IPS-20b (cell line): ENCODE measurements around the gene PERCC1.

ENCODE experiments used
- H3K27ac ChIP-seq: one replicate; pipeline ENCODE4 v1.5.1; 2013; ENCODE audit warnings: low read length
- H3K27me3 ChIP-seq: 2 replicates; pipeline ENCODE4 v1.6.1; 2013; ENCODE audit warnings: mild to moderate bottlenecking, low read length, inconsistent platforms; ENCODE audit not compliant: insufficient read depth
- H3K36me3 ChIP-seq: 2 replicates; pipeline ENCODE4 v1.6.1; 2013; ENCODE audit warnings: low read depth, mild to moderate bottlenecking, inconsistent platforms, low read length, moderate library complexity; ENCODE audit not compliant: insufficient read depth
- H3K4me1 ChIP-seq: 2 replicates; pipeline ENCODE4 v1.6.1; 2013; ENCODE audit warnings: mild to moderate bottlenecking, control low read depth, inconsistent platforms, low read length, moderate library complexity; ENCODE audit not compliant: insufficient read depth
- H3K4me3 ChIP-seq: 2 replicates; pipeline ENCODE4 v1.5.1; 2013; ENCODE audit warnings: mild to moderate bottlenecking, low read length, inconsistent platforms
- H3K9ac ChIP-seq: 2 replicates; pipeline ENCODE4 v1.6.1; 2013; ENCODE audit warnings: low read depth, mild to moderate bottlenecking, inconsistent platforms, low read length, moderate library complexity
- H3K9me3 ChIP-seq: 2 replicates; pipeline ENCODE4 v1.6.1; 2013; ENCODE audit warnings: mild to moderate bottlenecking, low read depth, low read length, inconsistent platforms; ENCODE audit not compliant: insufficient read depth

PERCC1 gene

DNA sequence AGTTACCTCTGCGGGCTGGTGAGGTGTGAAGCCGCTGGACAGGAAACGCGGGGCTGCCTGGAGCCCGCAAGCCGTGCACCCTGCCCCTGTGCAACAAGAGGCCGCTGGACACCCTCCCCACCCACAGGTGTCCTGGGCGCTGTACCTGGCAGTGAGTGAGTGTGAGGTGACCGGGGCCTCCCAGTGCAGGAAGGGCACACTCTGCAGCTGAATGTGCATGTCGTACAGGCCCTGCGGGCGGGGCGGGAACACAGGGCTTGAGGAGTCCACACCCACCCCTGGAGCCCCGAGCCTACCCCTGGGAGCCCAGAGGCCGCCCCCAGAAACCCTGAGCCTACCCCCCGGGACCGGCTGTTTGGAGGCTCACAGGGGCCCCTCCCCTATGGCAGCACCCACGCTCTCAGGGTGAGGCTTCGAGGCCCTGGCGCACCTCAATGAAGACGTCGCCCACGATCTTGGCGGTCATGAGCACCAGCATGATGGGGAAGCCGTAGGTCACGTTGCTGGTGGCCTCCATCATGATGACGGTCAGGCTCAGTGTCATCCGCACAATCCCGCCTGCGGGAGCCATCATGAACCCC is 17.7 kb downstream of the PERCC1 start:
- no peak overlapping the region for H3K27ac ChIP-seq
- no peak overlapping the region for H3K9ac ChIP-seq
- no peak overlapping the region for H3K4me3 ChIP-seq
- H3K27me3 ChIP-seq: no peaks in the 10 kb centered on the region
- H3K36me3 ChIP-seq: peaks cover 22% of the 10 kb centered on the region; the same call in 1 of the 2 replicates
- H3K4me1 ChIP-seq: no peaks in the 10 kb centered on the region
- no peaks in the 10 kb centered on the region for H3K9me3 ChIP-seq

DNA sequence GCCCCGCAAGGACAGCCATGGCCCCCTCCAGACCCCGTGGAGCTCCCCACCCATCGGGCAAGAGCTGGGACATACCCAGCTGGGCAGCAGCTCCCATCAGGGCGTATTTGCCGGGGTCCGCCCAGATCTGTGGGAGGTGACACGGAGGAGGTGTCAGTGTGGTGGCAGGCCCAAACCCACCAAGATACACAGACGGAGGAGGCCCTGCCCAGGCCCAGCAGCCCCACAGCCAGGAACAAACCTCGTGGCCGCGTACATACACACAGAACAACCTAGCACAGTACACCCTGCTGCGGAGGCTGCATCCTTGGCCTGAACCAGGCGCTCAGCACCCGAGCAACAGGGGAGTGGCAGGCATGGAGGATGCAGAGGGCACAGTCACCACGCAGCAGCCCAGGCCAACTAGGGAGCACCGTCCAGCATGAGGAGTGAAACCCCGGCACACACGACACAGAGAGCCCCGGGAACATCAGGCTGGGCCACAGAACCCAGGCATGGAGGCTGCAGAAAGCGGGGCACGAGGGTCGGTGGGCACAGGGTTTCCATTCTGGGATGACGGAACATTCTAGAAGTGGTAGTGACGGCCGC is 18.4 kb downstream of the PERCC1 start:
- H3K4me3 ChIP-seq: no peak overlapping the region
- no peaks in the 10 kb centered on the region for H3K9me3 ChIP-seq
- H3K27me3 ChIP-seq: no peaks in the 10 kb centered on the region
- H3K9ac ChIP-seq: no peak overlapping the region
- no peaks in the 10 kb centered on the region for H3K4me1 ChIP-seq
- peaks cover 29% of the 10 kb centered on the region for H3K36me3 ChIP-seq
- H3K27ac ChIP-seq: no peak overlapping the region

DNA sequence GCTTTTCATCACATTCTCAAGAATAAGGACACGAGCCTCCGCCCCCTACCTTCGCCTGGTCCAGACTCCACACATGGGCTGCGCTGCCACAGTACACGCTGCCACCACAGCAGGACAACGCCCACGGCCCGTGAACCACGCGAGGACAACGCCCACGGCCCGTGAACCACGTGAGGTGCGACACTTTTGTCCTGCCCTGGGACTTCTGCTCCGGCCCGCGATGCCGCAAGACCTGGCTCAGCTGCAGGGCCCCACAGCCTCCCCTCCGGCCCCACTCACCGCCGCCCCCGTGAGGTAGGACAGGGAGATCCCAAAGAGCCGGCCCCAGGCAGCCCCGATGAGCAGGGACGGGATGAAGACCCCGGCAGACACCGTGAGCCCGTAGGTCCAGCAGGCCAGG is 19.3 kb downstream of the PERCC1 start:
- no peak overlapping the region for H3K9ac ChIP-seq
- peaks cover 35% of the 10 kb centered on the region for H3K36me3 ChIP-seq
- H3K4me1 ChIP-seq: no peaks in the 10 kb centered on the region
- H3K27ac ChIP-seq: no peak overlapping the region
- H3K4me3 ChIP-seq: no peak overlapping the region
- no peaks in the 10 kb centered on the region for H3K9me3 ChIP-seq
- H3K27me3 ChIP-seq: no peaks in the 10 kb centered on the region

GRCh38 chr16:1450841-1451240 is 20.0 kb downstream of the PERCC1 start:
- peaks cover 41% of the 10 kb centered on the region for H3K36me3 ChIP-seq

GRCh38 chr16:1451702-1452392 is 21.0 kb downstream of the PERCC1 start:
- H3K4me1 ChIP-seq: no peaks in the 10 kb centered on the region
- no peaks in the 10 kb centered on the region for H3K27me3 ChIP-seq
- no peaks in the 10 kb centered on the region for H3K9me3 ChIP-seq
- H3K27ac ChIP-seq: no peak overlapping the region
- H3K4me3 ChIP-seq: no peak overlapping the region
- peaks cover 43% of the 10 kb centered on the region for H3K36me3 ChIP-seq
- H3K9ac ChIP-seq: no peak overlapping the region

More at GRCh38 chr16:1450841-1451240, 20.0 kb downstream of the PERCC1 start:
- Histone ChIP-seq H3K27me3 (no peaks in the 10 kb centered on the region), H3K9me3 (no peaks in the 10 kb centered on the region), H3K27ac (no peak overlapping the region), H3K4me3 (no peak overlapping the region), H3K4me1 (no peaks in the 10 kb centered on the region), H3K9ac (no peak overlapping the region)

GRCh38 chr16:1452530-1452929 is 21.7 kb downstream of the PERCC1 start:
- no peak overlapping the region for H3K27ac ChIP-seq
- peaks cover 43% of the 10 kb centered on the region for H3K36me3 ChIP-seq

DNA sequence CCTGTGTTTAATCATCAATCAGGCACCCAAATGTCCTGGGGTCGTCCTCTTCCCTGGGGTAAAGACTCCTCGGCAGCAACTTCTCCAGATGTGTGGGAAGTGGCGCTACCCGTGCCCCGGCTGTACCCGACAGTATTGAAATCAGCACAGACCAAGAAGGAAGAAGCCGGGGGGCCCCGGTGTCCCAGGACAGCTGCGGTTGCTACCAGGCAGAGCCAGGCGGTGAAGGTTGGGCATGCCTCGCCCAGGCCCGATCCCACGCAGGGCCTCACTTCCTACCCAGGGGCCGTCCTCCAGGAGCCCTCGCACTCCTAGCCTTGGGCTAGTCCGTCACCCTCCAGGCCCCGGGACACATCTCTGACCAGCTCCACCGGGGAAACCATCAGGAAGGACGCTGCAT is 22.4 kb downstream of the PERCC1 start:
- Histone ChIP-seq H3K9ac (no peak overlapping the region), H3K36me3 (peaks cover 37% of the 10 kb centered on the region), H3K4me1 (no peaks in the 10 kb centered on the region), H3K4me3 (no peak overlapping the region), H3K27me3 (no peaks in the 10 kb centered on the region), H3K27ac (no peak overlapping the region), H3K9me3 (no peaks in the 10 kb centered on the region)

More at GRCh38 chr16:1452530-1452929, 21.7 kb downstream of the PERCC1 start:
- Histone ChIP-seq H3K4me1 (no peaks in the 10 kb centered on the region), H3K9ac (no peak overlapping the region), H3K27me3 (no peaks in the 10 kb centered on the region), H3K9me3 (no peaks in the 10 kb centered on the region), H3K4me3 (no peak overlapping the region)

DNA sequence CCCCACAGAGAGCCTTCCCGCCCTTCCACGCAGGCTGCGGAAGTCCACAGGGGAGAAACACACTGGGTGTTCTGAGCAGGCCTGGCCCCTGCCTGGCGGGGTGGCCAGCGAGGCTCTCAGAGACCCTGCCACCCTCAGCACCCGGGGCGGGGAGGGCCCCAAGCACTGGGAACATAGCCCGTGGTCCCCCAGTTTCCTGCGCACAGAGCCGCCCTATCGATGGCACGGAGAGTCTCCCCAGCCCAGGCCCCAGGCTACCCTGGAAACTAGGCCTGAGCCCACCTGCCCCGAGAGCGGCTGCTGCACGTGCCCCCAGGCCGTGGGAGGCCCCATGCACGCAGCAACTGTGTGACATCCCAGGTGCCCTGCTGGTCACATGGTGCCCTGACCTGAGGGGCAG is 23.7 kb downstream of the PERCC1 start:
- no peak overlapping the region for H3K9ac ChIP-seq
- H3K9me3 ChIP-seq: no peaks in the 10 kb centered on the region
- no peaks in the 10 kb centered on the region for H3K4me1 ChIP-seq
- H3K27ac ChIP-seq: no peak overlapping the region
- H3K4me3 ChIP-seq: no peak overlapping the region
- H3K27me3 ChIP-seq: no peaks in the 10 kb centered on the region
- H3K36me3 ChIP-seq: peaks cover 37% of the 10 kb centered on the region

- Histone ChIP-seq H3K36me3 (peaks cover 37% of the 10 kb centered on the region), H3K4me3 (no peak overlapping the region), H3K9ac (no peak overlapping the region), H3K27ac (no peak overlapping the region), H3K4me1 (no peaks in the 10 kb centered on the region), H3K27me3 (no peaks in the 10 kb centered on the region), H3K9me3 (no peaks in the 10 kb centered on the region)
Observed at GRCh38 chr16:1455190-1456171, 24.6 kb downstream of the PERCC1 start.

GRCh38 chr16:1456951-1457350 is 26.1 kb downstream of the PERCC1 start:
- Histone ChIP-seq H3K27ac (no peak overlapping the region), H3K36me3 (peaks cover 34% of the 10 kb centered on the region), H3K9ac (no peak overlapping the region), H3K9me3 (no peaks in the 10 kb centered on the region), H3K27me3 (no peaks in the 10 kb centered on the region), H3K4me1 (no peaks in the 10 kb centered on the region), H3K4me3 (no peak overlapping the region)

DNA sequence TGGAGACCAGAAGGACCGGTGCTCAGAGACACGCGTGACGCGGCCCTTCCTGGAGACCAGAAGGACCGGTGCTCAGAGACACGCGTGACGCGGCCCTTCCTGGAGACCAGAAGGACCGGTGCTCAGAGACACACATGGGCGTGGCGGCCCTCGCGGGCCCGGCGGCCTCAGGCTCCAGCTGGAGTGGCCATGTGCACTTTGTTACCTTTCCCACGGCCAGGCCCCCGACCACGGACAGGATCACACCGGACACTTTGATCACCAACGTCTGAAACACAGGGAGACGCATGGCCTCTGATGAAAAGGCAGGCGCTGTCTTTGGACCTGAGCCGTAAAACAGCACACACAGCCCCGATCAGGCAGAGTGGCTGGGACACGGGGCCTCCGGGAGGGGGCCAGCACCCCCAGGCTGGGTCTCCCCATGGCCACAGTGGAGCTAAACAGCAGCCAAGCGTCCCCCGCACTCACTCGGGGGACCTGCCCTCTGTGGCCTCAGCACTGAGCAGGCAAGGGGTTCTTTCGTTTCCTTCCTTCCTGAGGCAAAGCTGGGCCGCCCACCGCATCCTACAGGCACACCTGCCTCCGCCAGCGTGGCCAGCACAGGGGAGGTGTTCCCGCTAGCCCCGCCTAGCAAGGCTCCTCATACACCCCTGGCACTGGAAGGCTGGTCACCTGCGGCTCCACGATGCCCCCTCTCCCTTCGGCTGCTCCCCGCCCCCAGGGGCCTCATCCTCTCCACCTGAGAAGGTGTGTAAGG is 26.8 kb downstream of the PERCC1 start:
- H3K27ac ChIP-seq: no peak overlapping the region
- H3K36me3 ChIP-seq: peaks cover 34% of the 10 kb centered on the region

More for the DNA sequence above, 26.8 kb downstream of the PERCC1 start:
- Histone ChIP-seq H3K4me3 (no peak overlapping the region), H3K9ac (no peak overlapping the region), H3K4me1 (no peaks in the 10 kb centered on the region), H3K27me3 (no peaks in the 10 kb centered on the region), H3K9me3 (no peaks in the 10 kb centered on the region)
